ENCODE data around the gene TICRR. TPM values are rescaled to one million over a fixed set of nuclear protein-coding genes. Genes with fewer than 3 reads are reported as not detected.

TICRR gene
- polyA plus RNA-seq, 1 donor = 4.1 TPM

DNA sequence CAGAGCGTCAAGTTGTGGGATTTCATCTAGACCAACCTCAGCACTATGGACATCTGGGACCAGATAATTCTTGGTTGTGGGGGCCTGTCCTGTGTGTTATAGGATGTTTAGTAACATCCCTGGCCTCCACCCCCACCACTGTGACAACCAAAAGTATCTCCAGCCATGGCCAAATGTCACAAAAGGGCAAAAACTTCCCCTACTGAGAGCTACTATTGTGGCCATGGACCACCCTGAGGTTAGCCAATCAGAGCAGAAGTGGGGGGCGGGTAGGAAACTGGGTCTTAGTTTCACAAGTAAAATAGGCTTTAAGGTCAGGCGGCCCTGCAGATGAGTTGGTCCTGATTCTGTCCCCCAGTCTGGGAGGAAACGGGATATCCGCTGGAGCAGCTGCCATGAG is 54.6 kb downstream of the TICRR start:
- no peak for DNase-seq (ENCODE audit: low read depth)

DNA sequence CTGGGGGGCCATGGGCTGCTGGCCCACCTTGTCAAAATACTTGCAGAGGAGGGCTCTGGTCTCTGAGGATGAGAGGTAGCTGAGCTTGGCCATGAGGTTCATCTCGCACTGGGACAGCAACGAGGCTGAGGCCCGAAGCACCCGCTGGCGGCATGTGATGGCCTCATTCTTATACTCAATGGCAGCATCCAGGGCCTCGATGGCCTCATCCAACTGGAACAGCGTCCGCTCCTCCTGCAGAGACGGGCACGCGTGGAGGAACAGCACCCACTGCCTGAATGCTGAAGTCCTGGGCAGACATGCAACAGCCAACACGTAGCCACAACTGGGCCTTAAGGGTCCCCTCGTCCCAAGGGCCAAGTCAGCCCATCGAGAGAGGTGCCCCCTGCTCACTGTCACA is 55.0 kb downstream of the TICRR start:
- DNase-seq (ENCODE audit: low read depth) = no peak

DNA sequence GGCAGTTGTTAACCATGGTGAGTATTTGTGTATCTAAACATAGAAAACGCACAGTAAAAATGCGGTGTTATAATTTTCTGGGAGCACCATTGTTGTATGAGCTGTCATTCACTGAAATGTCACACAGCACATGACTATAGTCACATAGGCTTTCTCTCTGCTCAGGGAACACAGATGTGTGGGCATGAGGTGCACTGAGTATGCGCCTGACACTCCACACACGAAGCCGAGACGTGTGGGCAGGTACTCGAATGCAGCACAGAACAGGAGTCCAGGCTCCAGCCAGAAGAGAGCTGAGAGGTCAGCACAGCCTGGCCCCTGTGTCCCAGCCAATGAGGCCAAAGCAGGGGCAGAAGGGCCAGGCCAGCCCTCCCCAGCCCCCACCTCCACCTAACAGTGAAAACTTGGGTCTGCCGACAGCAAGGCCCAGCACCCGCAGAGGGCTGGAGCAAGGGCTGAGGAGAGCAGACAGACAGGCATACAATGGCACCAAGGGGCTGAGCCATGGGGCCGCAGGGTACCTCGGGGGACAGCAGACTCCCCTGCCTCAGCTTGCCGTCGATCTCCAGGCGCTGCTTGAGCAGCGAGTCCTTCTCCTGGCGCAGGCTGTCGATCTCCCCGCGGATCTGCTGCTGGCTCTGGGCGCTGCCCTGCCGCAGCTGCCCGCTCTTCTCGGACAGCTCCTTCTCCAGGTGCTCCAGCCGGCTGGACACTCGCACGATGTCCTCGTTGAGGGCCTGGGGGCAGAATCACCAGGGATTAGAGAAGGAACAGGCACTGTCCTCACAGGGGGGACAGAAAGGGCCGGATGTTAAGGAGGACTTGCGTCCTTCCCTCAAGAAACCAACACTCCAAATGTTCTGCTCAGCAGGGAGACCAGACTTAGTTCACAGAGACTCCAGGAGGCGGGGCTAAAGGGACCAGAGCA is 56.0 kb downstream of the TICRR start:
- no peak for DNase-seq (ENCODE audit: low read depth)

DNA sequence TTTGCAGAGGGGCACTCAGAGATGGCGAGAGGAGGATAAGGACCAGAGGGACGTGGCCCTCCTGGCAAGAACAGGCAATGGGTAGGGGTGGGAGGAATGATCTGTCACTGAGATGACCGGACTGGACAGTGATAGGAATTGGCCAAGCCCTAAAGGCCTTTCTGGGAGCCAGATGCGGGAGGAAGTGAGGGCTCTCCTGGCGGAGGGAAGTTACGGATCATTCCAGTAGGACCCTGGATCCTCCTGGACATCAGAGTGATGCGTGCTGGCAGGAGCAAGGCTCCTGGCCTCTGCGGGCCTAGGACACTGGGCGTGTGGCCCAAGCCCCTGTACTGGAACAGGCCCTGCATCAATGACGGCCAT is 56.6 kb downstream of the TICRR start:
- DNase-seq (ENCODE audit: low read depth) = no peak

DNA sequence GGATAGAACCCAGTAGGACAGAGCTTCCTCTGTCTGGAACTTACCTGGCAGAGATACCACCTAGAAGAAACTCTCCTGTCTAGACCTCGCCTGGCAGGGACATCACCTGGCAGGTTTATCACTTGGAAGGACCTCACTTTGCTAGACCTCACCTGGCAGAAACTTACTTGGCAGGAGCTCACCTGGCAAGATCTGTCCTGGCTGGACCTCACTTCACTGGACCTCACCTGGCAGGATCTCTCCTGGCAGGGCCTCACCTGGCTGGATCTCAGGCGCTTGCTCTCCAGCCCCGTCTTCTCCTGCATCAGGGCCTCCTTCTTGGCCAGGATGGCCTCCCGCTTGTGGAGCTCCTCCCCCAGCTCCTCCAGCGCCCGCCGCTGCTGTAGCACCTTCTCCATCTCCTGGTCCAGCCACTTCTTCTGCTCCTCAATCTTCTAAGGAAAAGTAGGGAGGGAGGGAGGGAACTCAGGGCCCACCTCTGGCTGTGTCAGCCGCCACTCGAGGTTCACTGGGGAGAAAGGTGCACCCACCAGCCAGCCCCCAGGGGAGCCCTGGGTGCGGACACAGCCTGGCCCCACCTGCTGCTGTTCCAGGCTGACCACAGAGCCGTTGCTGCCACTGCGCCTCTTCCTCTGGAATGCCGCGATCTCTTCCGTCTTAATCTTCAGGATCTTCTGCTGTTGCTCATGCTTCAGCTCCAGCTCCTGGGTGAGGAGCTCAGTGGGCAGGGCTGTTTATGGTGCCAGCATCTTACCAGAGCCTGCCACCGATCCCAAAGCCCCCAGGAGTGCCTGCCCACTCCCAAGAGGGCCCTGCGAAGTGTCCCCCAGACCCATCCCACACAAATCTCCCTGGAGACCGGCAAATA is 57.5 kb downstream of the TICRR start:
- DNase-seq (ENCODE audit: low read depth) = no peak

DNA sequence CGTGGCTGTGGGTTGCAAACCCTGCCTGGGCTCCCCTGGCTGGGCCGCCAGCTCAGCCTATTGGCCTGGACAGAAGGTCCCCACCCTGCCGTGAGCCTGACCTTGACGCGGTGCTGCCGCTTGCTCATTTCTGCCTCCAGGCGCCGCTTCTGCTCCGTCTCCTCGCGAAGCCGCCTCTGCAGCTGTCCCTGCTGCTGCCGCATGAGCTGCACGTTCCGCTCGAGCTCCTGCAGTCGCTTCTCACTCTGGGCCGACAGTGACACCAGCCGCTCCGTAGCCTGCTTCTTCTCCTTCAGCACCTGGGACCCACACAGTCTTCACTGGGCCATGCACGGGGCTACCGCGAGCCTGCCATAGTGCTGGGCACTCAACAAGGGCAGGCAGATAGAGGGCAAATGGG is 58.3 kb downstream of the TICRR start:
- no peak for DNase-seq (ENCODE audit: low read depth)

DNA sequence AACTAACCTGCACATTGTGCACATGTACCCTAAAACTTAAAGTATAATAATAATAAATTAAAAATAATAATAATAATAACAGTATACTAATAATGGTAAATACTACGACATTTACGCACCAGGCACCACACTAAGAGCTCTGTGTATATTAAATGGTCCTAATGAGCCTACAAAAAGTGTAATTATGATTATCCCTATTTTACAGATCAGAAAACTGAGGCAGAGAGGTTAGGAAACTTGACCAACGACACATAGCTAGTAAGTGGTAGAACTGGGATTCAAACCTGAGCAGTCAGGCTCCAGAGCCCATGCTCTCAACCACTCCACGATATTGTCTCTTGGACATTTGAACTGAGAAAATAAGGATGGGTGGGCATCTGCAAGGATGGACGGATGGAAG is 65.0 kb downstream of the TICRR start:
- DNase-seq (ENCODE audit: low read depth) = no peak

DNA sequence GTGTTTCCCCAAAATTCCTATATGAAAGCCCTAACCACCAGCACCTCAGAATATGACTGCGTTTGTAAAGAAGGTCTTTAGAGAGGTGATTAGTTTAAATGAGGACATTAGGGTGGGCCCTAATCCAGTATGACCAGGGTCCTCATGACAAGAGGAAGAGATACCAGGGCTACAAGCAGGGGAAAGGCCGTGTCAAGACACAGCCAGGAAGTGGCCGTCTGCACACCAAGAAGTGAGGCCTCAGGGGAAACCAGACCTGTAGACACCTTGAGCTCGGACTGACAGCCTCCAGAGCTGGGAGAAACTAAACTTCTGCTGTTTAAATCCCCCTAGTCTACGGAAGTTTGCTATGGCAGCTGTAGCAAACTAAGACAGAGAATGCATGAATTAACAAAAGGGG is 65.8 kb downstream of the TICRR start:
- DNase-seq (ENCODE audit: low read depth) = no peak

DNA sequence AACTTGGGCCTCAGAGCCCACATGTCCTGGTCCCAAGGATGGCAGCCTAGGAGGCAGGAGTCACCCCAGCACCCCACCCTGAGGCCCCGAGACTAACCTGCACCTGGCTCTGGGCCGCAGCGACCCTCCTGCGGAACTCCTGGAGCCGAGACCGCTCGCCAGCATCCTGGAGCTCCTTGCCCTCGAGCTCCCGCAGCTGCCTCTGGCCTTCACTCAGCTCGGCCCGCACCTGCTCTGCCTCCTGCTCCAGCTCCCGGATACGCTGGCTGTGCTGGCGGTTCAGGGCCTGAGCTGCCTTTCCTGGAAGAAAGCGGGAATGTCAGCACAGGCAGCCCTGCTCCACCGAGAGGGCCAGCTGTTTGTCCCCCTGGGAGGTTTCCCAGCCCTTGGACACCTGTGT is 66.8 kb downstream of the TICRR start:
- DNase-seq (ENCODE audit: low read depth) = no peak

DNA sequence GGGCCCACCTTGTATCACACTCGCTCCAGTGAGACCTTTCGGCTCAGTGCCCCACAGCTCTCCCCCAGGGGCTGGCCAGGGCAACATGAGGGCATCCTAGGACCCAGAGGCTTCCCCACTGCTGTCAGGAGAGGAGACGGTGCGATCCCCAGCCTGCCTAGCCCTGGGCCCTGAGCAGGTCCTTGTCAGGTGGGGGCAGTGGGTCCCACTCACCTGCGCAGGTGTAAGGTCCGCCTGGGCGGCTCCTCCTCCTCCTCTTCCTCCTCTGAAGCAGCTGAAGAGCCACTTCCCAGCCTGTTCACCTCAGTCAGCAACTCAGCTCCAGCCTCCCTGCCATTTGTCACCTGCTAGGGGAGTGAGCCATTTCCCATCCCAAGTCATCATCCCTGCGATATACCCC is 70.4 kb downstream of the TICRR start:
- DNase-seq (ENCODE audit: low read depth) = no peak

DNA sequence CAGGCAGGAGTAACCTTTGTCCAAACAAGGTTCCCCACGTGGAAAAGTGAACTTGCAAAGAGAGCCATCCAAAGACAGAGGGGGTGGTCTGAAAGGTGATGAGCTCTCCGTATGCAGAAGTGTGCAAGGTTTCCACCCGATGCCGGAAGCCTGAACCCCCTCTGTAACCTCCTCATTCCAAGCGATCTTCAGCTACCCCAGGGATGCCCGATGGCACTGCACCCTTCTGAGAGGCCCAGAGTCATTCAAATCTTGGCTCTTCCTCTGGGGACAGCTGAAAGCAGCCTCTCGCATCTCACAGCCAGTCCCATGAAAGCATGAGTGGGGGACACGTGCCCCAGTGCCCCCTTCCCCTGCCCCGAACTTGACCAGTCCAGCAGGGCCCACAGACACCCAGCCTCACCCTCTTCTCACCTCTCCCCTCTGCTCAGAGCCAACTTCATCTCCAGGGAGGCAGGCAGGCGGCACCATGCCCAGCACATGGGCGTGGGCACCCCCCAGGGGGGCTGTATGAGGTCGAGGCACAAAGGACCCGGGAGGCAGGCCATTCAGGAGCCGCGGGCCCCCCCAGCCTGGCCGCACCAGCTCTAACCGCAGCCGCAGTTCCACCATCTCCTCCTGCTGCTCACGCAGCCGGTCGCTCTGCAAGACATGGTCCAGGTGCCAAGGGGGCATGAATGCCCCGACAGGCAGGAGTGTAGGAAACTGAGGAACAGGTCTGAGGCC is 71.3 kb downstream of the TICRR start:
- no peak for DNase-seq (ENCODE audit: low read depth)

DNA sequence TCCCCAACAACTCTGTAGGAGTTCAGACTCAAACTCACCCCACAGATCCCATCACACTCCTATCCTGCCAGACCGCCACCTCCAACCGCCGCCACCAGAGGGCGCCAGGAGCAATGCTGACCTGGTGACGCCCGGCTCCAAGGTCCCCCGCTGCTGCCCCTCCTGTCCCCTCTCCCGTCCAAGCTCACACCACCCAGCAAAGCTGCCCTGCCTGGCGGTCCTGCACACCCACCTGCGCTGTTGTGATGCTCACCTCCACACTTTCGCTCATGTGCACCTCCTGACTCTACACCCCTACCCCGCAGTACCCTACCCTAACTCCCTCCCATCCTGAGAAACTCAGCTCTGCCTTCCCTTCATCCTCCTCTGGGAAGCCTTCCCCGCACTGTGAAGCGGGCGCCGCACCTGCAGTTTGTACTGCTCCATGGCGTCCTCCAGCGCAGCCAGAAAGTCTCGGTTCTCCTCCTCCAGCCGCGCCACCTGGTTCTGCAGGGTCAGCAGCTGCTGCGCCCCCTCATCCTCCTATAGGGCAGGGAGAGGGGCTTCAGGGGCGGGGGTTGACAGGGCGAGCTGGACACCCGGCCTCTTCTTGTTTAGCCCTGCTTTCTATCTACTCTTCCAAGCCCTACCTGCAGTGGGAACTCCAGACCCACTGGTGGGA is 72.1 kb downstream of the TICRR start:
- no peak for DNase-seq (ENCODE audit: low read depth)

DNA sequence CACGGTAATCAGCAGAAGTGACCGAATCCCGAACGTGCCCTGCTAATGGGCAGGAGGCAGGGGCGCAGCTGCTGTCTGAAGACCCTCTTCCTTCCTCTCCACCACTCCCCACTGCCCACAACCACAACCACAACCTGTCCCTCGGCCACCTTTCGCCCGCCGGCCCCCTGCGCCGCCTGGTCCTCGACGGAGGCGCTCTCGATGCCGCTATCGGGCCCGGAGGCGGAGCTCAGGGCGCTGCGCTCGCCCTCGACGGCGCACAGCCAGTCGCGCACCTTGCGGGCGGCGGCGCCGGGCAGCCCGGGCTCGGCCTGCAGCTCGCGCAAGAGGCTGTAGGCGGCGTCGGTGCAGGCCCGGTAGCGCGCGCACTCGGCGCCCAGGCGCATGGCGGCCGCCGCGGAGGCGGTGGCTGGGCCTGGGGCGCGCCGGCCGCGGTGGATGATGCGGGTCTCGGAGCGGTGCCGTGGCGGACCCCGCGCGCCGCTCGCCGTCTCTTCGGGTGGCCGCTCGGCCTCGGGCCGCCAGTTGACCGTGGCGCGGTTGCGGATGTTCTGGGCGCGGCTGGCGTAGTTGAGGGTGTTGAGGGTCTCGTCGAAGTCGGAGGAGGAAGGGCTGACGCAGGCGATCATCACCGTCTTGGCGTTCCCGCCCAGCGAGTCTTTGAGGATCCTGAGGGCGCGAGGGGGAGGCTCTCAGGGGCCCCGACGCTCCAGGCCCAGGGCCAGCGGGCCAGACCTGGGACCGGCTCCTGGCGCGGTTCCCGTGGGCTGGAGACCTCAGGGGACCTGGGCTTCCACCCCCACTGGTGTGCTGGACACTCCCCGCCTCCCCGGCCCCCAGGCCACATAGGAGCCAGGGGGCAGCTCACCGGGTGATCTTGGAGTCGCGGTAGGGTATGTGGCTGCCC is 73.1 kb downstream of the TICRR start:
- no peak for DNase-seq (ENCODE audit: low read depth)

DNA sequence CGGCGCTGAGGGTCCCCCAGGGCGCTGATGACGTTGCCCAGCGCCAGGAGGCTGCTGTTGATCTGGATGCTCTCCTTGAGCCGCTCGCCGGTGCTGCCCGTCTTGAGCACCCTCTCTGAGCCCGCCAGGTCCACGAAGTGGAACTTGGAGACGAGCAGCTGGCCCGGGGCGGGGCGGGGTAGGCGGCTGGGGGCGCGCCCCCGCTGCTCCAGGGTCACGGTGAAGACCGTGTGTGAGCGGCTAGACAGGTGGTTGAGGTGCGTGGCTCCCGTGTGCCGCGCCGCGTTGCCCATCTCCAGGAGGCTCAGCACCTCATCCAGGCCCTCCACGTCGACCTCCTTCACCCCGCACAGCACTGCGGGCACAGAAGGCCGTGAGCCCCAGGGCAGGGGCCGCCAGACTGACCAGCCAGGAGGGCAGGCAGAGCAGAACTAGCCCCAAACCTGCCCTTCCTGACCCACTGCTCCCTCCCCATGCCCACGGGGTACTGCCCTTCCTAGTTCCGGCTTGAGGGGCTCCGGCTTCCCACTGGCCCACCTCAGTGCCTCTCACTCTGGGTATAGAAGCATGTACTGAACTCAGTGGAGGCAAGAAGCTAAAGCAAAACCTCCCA is 73.8 kb downstream of the TICRR start:
- no peak for DNase-seq (ENCODE audit: low read depth)

DNA sequence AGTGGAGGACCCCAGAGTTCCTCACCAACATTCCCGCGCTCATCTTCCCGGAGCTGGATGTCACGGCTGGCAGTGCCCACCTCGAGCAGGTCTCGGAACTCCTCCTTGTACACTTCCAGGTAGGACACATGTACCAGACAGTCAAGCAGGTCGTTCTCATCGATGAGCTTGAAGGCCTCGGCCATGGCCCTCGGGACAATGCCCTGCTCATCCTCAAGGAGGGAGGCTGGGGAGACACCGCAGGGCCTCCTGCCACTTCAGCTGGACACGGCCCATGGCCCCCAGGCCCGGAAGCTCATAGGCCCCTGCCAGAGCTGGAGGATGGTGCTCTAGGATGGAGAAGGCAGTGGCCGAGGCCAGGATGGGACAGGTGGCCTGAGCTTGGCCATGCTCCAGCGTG is 74.4 kb downstream of the TICRR start:
- DNase-seq (ENCODE audit: low read depth) = no peak

DNA sequence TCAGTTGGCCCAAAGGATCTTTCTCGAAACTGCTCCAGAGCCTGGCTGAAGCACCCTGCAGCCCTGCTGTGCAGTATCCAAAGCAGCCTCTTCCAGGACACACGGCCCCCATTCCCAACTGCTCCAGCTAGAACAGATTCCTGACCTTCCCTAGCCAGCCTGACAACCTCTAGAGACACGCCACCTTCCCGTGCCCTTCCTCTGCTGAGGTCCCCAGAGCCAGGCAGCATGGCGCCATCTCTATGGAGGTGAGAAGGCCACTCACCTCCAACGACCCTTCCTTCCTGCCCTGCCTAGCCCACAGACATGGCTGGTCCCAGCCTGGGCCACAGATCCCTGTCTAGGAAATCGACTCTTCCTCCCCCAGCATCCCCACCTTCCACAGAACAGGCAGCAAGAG is 76.9 kb downstream of the TICRR start:
- DNase-seq (ENCODE audit: low read depth) = no peak

DNA sequence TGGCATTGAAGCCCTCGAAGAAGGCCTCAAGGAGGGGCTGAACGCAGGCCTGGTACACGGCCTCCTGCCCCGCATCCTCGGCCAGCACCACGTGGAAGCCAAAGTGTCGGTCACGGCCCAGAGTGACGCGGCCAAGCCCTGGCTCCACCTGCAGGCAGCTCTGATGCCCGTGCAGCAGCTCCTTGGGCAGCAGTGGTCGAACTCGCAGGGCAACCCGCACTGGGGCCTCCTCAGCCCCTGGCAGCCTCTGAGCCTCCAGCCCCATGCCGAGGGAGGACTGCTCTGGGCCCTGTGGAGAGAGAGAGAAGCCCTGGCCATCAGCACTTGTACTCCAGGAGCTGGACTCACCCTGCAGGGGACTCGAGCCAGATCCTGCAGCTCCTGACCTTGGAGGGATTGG is 77.4 kb downstream of the TICRR start:
- no peak for DNase-seq (ENCODE audit: low read depth)

DNA sequence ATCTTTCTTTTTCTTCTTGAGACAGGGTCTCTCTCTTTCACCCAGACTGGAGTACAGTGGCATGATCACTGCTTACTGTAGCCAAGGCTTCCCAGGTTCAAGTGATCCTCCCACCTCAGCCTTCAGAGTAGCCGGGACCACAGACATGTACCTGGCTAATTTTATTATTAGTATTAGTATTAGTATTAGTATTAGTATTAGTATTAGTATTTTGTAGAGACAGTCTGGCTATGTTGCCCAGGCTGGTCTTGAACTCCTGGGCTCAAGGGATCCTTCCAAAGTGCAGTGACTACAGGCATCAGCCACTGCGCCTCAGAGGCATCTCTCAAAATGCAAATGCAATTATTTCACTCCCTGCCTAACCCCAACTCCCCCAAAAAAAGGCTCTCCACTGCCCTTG is 78.3 kb downstream of the TICRR start:
- no peak for DNase-seq (ENCODE audit: low read depth)

DNA sequence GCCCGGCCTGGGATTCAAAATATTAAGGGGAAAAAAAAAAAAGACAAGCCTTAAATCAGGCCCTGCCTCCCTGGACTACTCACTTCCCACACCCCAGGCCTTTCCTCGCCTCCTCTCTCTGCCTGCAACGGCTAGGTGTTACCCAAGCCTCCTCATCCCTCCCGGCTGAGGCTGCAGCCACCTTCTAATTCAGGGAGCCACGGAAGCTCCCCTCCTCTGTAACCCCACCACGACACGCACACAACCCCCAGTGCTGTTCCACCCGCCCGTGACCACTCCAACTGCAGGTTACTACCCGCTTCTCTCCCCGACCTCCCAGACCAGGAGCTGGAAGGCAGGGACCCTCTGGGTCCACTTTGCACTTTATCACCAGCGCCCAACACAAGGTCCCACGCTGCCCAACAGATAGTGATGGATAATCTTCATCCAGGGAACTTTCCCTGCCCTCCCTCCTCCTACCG is 79.1 kb downstream of the TICRR start:
- DNase-seq (ENCODE audit: low read depth) = no peak

Measured in forelimb muscle (tissue), 1 donor.